HG02970 (cell line): ENCODE data around the gene SH3TC1.

Source experiments
- ATAC-seq: cut with Tn5 transposase; IDR thresholded peaks from one replicate; pipeline ENCODE4 v1.9.1; 2021; ENCODE audit warnings: mild to moderate bottlenecking, moderate library complexity, moderate number of reproducible peaks; ENCODE audit not compliant: unreplicated experiment, low FRiP score

The SH3TC1 gene

GRCh38 chr4:8272472-8273428, 73.7 kb downstream of the SH3TC1 start:
- ATAC-seq: no peak

- no peak for ATAC-seq
Observed at GRCh38 chr4:8273450-8273849, 74.4 kb downstream of the SH3TC1 start.

DNA sequence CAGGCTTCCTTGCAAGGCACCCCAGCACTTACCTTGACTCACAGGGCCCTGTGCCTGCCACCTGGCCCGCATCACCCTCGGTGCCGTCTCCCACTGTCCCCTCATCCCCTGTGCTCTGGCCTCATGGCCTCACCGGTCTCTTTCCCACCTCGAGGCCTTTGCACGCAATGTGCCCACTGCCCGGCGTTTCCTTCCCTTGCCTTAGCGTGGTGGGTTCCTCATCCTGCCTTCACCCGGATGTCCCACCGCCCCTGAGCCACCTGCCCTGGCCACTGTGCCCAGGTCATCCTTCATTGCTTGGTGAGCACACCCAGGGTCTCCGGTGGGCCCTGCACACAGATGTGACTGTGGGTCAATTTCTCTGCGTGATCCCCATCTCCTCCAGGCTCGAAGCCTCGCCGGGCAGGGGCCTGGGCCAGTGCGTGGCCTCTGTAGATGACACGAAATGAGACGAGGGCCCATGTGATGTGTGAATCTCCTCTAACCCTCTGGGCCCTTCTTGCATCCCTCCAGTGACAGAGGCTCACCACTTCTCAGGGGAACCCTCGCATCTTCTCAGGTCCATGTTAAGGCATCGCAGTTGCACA, 75.1 kb downstream of the SH3TC1 start:
- no peak for ATAC-seq

DNA sequence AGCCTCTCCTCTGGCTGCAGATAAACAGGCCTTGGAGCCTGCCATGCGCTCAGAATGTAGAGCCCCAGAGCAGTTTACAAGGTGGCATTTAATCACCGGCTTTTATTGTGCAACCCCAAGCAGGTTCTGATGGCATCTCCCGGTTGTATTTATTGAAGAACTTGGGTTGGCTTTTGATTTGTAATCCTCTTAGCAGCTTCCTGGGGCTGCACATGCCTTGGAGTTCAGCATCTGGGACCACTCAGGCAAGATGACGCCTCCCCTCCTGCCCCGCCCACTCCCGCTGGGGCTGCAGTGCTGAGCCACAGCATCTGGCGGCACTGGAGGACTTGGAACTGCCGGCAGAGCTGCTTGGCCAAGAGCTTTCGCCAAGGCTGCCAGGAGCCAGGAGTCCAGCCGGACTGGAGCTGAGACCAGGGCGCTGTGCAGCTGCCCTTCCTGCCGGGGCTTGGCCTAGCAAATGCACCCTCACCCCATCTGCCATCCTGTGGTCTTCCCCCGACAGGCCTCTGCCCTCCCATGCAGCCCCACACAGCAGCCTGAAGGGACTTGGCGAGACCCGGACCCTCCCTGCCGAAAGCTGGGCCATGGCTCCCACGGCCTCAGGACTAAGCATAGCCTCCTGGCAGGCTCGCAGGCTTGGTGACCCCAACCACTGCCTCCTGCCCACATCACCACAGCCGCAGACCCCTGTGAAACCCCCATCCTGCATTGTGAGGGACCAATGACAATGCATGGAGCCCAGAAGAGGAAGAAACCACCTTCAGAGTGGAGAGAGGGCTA, 75.9 kb downstream of the SH3TC1 start:
- no peak for ATAC-seq

GRCh38 chr4:8275548-8275910, 76.4 kb downstream of the SH3TC1 start:
- ATAC-seq: no peak

- no peak for ATAC-seq
Observed at GRCh38 chr4:8276358-8277240, 77.5 kb downstream of the SH3TC1 start.

- no peak for ATAC-seq
Observed at GRCh38 chr4:8277356-8278008, 78.4 kb downstream of the SH3TC1 start.

DNA sequence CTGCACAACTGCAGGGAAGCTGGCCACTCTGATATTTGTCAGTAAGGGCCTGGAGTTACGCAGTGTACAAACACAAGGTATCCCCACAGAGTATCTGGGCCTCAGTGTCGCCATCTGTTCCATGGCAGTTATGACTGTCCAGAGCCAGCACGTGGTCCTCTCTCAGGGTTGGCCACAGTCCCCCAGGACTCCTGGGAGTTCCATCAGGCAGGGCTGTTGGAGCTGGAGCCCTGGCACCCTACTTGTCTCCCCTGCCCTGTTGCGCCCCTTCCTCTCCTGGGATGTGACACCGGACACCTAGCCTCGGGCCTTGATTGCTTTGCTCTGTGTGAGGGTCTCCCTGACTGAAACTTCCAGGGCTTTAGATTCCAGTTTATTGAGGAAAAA, 78.9 kb downstream of the SH3TC1 start:
- no peak for ATAC-seq

GRCh38 chr4:8278421-8279287, 79.6 kb downstream of the SH3TC1 start:
- no peak for ATAC-seq

- no peak for ATAC-seq
Observed at GRCh38 chr4:8279321-8280157, 80.4 kb downstream of the SH3TC1 start.

- no peak for ATAC-seq
Observed at GRCh38 chr4:8280158-8280875, 81.2 kb downstream of the SH3TC1 start.

DNA sequence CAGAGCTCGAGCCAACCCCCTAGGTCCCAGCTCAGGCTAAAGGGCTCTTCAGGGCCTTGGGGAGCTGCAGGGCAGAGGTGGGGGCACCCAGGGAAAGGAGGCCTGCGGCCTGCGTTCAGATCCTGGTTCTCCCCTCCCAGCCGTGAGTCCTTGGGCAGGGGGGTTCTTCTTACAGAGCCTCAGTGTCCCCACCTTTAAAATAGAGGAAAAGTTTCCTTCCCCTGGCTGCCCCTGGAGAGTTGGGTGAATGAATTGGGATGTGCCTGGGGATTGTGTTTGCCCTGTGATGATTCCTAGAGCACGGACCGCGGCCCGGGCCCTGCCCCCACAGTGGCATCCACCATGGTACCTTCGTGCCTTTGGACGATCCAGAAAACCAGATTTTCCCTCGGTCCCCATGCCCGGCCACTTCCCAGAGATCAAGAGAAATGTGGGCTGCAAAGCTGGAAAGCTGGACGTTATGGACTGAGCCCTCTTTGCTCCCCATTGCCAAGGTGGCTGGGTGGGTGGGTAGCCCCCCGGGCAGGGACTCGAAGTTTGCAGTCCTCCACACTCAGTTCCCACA, 81.9 kb downstream of the SH3TC1 start:
- no peak for ATAC-seq

DNA sequence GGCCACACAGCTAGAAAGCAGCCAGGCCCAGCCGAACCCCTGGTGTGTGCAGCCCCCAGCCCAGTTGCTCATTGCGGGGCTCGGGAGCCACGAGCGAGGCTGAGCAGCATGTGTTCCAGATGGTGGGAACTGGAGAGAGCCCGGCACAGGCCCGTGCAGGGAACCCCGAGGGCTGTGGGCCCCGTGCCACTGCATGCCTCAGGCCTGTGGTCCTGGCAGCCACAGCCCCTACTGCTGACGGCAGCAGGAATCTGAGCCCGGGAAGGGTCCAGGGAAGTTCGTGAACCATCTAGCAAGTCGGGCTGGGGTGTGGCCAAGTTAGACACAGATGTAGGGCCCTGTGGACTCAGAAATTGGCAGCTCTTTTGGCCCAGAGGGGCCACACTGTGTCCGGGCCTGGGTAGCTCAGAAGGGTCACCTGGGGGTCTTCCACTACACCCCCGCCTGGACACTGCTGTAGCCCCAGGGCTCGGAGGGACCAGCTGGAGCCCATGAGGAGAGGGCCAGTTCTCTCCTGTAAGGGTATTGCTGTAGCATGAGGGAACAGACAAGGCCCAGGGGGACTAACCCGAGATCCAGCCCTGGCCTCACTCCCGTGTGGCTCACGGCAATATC, 82.5 kb downstream of the SH3TC1 start:
- no peak for ATAC-seq

- no peak for ATAC-seq
Observed at GRCh38 chr4:8282134-8282641, 83.1 kb downstream of the SH3TC1 start.

DNA sequence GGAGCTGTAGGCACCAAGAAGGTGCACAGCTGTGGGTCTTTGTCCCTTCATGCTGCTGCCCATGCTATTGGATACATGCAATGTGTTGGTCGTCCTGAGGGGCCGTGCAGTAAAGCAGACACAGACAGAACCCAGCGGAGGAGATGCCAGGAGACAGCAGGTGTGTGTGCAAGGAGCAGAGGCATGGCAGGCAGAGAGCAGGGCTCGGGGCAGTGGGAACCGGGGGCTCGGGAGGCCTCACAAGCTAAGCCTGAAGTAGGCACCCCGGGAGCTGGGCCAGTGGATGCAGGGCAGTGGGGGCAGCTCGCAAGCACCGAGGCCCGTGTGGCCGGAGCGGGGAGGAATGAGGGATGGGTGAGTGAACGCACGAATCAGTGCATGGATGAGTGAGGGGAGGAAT, 83.7 kb downstream of the SH3TC1 start:
- no peak for ATAC-seq

DNA sequence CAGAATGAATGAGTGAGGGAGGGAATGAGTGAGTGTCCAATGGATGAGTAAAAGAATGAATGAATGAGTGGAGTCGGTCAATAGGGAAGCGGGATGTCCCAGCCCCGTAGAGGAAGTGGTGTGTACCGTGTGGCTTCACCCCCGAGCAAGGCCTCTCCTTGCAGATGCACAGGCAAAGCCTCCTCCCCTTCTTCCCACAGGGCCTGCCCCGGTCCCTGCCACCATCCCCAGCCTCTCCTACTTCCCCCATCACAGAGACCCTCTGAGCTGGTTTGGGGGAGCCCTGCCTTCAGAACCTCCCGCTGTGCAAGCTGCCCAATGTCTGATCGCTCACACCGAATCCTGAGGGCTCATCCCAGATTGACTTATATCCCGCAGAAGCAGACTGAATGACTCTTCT, 84.1 kb downstream of the SH3TC1 start:
- ATAC-seq: no peak
